Articular chondrocyte of knee joint (primary cell): ENCODE measurements around the gene SFXN5. TPM values are rescaled to one million over a fixed set of nuclear protein-coding genes. Genes with fewer than 3 reads are reported as not detected.

Experiments
- total RNA-seq: library from RNA; depleted of rRNA; stranded (reverse); fragments of >200 nt; gene quantifications from 2 replicates; pipeline ENCODE4 v1.2.3, GENCODE V29; 2012

SFXN5 gene
- total RNA-seq, result 16.6 and 17.8 TPM in 2 replicates

GRCh38 chr2:73071360-73072128 is at the start of gene SFXN5:
SFXN5 (minus strand) TSS chr2:73071712; CDS start chr2:73071705, 7 bp downstream.

GRCh38 chr2:73112913-73113854 is 41.7 kb upstream of the SFXN5 start, which contains the start of gene RAB11FIP5:
RAB11FIP5 (minus strand) TSS chr2:73112948; CDS start chr2:73112777, 171 bp downstream.

GRCh38 chr2:72917138-72917876 is 154.2 kb downstream of the SFXN5 start, which contains the start of gene EMX1:
EMX1 (plus strand) TSS chr2:72917519; CDS start chr2:72917853, 334 bp downstream.

Other genes starting within 250 kb of the SFXN5 start
- gene EXOC6B, start 245.7 kb downstream of the SFXN5 start, total RNA-seq, result 31.8 and 37.6 TPM in 2 replicates
- gene SPR, start 184.3 kb downstream of the SFXN5 start, total RNA-seq, result 22.7 and 23.0 TPM in 2 replicates
- gene EMX1, start 154.2 kb downstream of the SFXN5 start, total RNA-seq, result not detected in 2 replicates
- 60.9 and 63.1 TPM in 2 replicates for gene RAB11FIP5, start 41.2 kb upstream of the SFXN5 start, total RNA-seq
- gene NOTO, start 130.9 kb upstream of the SFXN5 start, total RNA-seq, result not detected in 2 replicates
- gene SMYD5, start 142.5 kb upstream of the SFXN5 start, total RNA-seq, result 19.3 and 22.0 TPM in 2 replicates
- 11.1 and 12.0 TPM in 2 replicates for gene PRADC1, start 161.5 kb upstream of the SFXN5 start, total RNA-seq
- gene CCT7, start 162.6 kb upstream of the SFXN5 start, total RNA-seq, result 186 and 191 TPM in 2 replicates
- gene FBXO41, start 212.8 kb upstream of the SFXN5 start, total RNA-seq, result 1.3 and 1.4 TPM in 2 replicates
- gene EGR4, start 221.8 kb upstream of the SFXN5 start, total RNA-seq, result not detected in 2 replicates